DND-41 (cell line): ENCODE results near the gene ARX.

Experiments used
- ATAC-seq: fragments of 200-7000 bp; cut with Tn5 transposase; 3 replicates; pipeline ENCODE4 v1.9.1; 2021; ENCODE audit warnings: low read depth; ENCODE audit not compliant: insufficient read depth
- DNase-seq: peaks from one replicate; pipeline ENCODE4 v3.0.0-alpha.2; 2020
- H2AFZ ChIP-seq: 2 replicates; pipeline ENCODE4 v1.6.0; 2012; ENCODE audit warnings: low read depth, low read length
- H3K27ac ChIP-seq: 2 replicates; pipeline ENCODE4 v1.5.1; 2012; ENCODE audit warnings: low read length, inconsistent platforms
- H3K27me3 ChIP-seq: fragments of 200-600 bp; sonication (generic); 2 replicates; pipeline ENCODE4 v1.6.0; 2012; ENCODE audit warnings: low read length, mild to moderate bottlenecking, inconsistent platforms; ENCODE audit not compliant: insufficient read depth, poor library complexity
- H3K36me3 ChIP-seq: 2 replicates; pipeline ENCODE4 v1.5.1; 2012; ENCODE audit warnings: low read length, inconsistent platforms; ENCODE audit not compliant: insufficient read depth
- H3K4me1 ChIP-seq: 2 replicates; pipeline ENCODE4 v1.5.1; 2012; ENCODE audit warnings: mild to moderate bottlenecking, low read length; ENCODE audit not compliant: insufficient read depth
- H3K4me2 ChIP-seq: 2 replicates; pipeline ENCODE4 v1.6.0; 2012; ENCODE audit warnings: mild to moderate bottlenecking, moderate library complexity, low read length, inconsistent platforms; ENCODE audit not compliant: insufficient read depth
- H3K4me3 ChIP-seq, 2 experiments: fragments of 200-600 bp in 1 of 2; shearing (Covaris generic) in 1 of 2; 2 replicates each; pipeline ENCODE4 v1.5.1; 2012 to 2016; ENCODE audit warnings: inconsistent platforms in 2 of 2, low read length in 2 of 2, mild to moderate bottlenecking in 2 of 2, low read depth in 1 of 2, moderate library complexity in 1 of 2
- H3K79me2 ChIP-seq: 2 replicates; pipeline ENCODE4 v1.6.0; 2012; ENCODE audit warnings: low read length, inconsistent platforms; ENCODE audit not compliant: insufficient read depth
- H3K9ac ChIP-seq: 2 replicates; pipeline ENCODE4 v1.6.0; 2012; ENCODE audit warnings: low read depth, mild to moderate bottlenecking, inconsistent platforms, low read length, moderate library complexity
- H3K9me3 ChIP-seq: 2 replicates; pipeline ENCODE4 v1.5.1; 2012; ENCODE audit warnings: low read length, moderate library complexity, mild to moderate bottlenecking, inconsistent platforms; ENCODE audit not compliant: insufficient read depth, severe bottlenecking
- H4K20me1 ChIP-seq: 2 replicates; pipeline ENCODE4 v1.6.0; 2012; ENCODE audit warnings: low read length; ENCODE audit not compliant: insufficient read depth
- EZH2 ChIP-seq: IDR thresholded peaks from 3 replicates; pipeline ENCODE4 v1.6.1; 2012; ENCODE audit warnings: borderline replicate concordance, low read depth, mild to moderate bottlenecking, moderate library complexity, low read length, inconsistent platforms; ENCODE audit not compliant: severe bottlenecking
- TF ChIP-seq, protein P1 (sequence below): IDR thresholded peaks from 2 replicates; pipeline ENCODE4 v1.5.1; 2012; ENCODE audit warnings: borderline replicate concordance, low read length, moderate library complexity, mild to moderate bottlenecking; ENCODE audit not compliant: poor library complexity, severe bottlenecking; ENCODE audit errors: extremely low read depth

ARX gene

DNA sequence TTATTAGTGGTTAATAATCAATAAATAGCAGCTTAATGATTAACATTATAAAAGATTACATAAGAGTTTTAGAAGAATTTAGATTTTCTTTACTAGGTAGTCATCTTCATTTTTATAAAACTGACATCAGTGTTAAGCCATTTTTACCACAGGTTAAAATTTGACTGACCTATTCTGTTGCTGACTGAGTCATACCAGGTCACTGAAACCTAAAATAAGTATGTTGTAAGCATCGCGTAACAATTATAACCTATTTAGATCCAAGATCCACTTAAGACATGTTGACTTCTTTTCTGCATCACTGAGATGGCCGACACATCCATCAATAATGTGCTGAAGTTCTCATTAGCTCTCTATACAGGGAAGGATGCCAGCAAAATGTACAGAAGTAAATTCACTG is 36.7 kb downstream of the ARX start:
- H3K9me3 ChIP-seq, result no peaks in the 10 kb centered on the region
- TF ChIP-seq EZH2, result no peak
- TF ChIP-seq, protein P1, sequence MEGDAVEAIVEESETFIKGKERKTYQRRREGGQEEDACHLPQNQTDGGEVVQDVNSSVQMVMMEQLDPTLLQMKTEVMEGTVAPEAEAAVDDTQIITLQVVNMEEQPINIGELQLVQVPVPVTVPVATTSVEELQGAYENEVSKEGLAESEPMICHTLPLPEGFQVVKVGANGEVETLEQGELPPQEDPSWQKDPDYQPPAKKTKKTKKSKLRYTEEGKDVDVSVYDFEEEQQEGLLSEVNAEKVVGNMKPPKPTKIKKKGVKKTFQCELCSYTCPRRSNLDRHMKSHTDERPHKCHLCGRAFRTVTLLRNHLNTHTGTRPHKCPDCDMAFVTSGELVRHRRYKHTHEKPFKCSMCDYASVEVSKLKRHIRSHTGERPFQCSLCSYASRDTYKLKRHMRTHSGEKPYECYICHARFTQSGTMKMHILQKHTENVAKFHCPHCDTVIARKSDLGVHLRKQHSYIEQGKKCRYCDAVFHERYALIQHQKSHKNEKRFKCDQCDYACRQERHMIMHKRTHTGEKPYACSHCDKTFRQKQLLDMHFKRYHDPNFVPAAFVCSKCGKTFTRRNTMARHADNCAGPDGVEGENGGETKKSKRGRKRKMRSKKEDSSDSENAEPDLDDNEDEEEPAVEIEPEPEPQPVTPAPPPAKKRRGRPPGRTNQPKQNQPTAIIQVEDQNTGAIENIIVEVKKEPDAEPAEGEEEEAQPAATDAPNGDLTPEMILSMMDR, result no peak
- ATAC-seq (no peak), DNase-seq (no peak)
- H3K27me3 ChIP-seq, result no peaks in the 10 kb centered on the region
- no peak overlapping the region for H3K4me3 ChIP-seq
- no peak overlapping the region for H3K4me2 ChIP-seq
- no peaks in the 10 kb centered on the region for H3K4me1 ChIP-seq
- H4K20me1 ChIP-seq, result no peaks in the 10 kb centered on the region
- H3K27ac ChIP-seq, result no peak overlapping the region
- H3K9ac ChIP-seq, result no peak overlapping the region
- no peak overlapping the region for H2AFZ ChIP-seq
- H3K36me3 ChIP-seq, result peaks cover 10% of the 10 kb centered on the region
- H3K79me2 ChIP-seq, result no peaks in the 10 kb centered on the region

DNA sequence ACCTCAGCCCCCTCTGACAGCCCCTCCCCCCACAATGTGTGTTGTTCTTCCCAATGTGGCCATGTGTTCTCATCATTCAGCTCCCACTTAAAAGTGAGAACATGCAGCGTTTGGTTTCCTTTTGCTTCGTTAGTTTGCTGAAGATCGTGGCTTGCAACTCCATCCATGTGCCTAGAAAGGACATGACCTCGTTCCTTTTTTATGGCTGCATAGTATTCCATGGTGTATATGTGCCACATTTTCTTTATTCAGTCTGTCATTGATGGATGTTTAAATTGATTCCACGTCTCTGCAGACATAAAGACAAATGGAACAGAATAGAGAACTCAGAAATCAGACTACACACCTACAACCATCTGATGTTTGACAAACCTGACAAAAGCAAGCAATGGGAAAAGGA is 46.0 kb downstream of the ARX start:
- Histone ChIP-seq H3K4me2 (no peak overlapping the region), H3K79me2 (no peaks in the 10 kb centered on the region), H3K4me3 (no peak overlapping the region), H3K9me3 (no peaks in the 10 kb centered on the region), H3K36me3 (no peaks in the 10 kb centered on the region; the same call in 1 of the 2 replicates), H2AFZ (no peak overlapping the region), H4K20me1 (no peaks in the 10 kb centered on the region), H3K9ac (no peak overlapping the region), H3K27ac (no peak overlapping the region), H3K27me3 (no peaks in the 10 kb centered on the region), H3K4me1 (no peaks in the 10 kb centered on the region)
- DNase-seq, result no peak
- ATAC-seq, result no peak
- TF ChIP-seq, protein P1, result no peak
- TF ChIP-seq EZH2, result no peak

DNA sequence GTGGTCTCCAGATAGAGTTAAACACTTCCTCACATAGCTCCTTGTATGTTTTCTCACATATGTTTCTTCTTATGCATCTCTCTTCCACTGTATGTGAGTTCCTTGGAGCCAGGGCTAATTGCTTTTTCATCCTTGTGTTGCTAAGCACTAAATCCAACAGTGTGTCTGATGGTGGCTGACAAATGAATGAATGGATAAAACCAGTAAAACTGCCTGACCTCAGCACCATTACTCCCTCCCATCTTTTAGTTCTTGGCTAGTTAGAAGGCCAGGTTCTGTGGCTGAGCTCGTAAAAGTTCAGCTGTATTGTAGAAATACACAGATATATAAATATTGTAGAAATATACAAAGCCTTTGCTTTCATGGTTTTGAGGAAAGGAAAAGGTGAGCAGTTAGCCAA is 50.4 kb downstream of the ARX start:
- TF ChIP-seq, protein P1, result no peak
- no peak for TF ChIP-seq EZH2
- H3K27ac ChIP-seq, result no peak overlapping the region
- no peaks in the 10 kb centered on the region for H3K4me1 ChIP-seq
- DNase-seq (no peak), ATAC-seq (no peak)
- H3K4me3 ChIP-seq, result no peak overlapping the region
- no peak overlapping the region for H3K9ac ChIP-seq
- H2AFZ ChIP-seq, result no peak overlapping the region
- peaks cover 6% of the 10 kb centered on the region; the same call in 1 of the 2 replicates for H3K36me3 ChIP-seq
- no peaks in the 10 kb centered on the region for H3K79me2 ChIP-seq
- H3K4me2 ChIP-seq, result no peak overlapping the region
- H3K9me3 ChIP-seq, result no peaks in the 10 kb centered on the region
- no peaks in the 10 kb centered on the region for H3K27me3 ChIP-seq
- no peaks in the 10 kb centered on the region for H4K20me1 ChIP-seq

DNA sequence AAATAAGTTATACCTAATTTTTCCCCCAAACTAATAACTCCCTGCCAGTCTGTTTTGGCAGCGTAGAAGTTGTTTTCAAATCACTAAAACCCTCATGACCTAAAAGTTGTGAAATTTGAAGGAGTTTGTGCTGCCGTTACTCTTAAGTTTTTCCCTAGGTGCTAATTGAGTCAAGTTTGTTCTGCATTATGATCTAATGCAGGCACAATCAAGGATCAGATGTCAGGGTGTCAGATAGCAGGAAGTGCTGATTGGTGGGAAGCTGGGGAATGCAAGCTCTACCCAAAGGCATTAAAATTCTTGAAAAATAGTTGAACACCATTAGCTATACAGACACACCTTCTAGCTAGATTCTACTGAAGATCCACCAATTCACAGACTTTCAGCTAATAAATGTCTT is 51.9 kb downstream of the ARX start:
- H3K9ac ChIP-seq, result no peak overlapping the region
- TF ChIP-seq, protein P1, result no peak
- TF ChIP-seq EZH2, result no peak
- H4K20me1 ChIP-seq, result no peaks in the 10 kb centered on the region
- H2AFZ ChIP-seq, result no peak overlapping the region
- H3K4me3 ChIP-seq, result no peak overlapping the region
- no peaks in the 10 kb centered on the region for H3K4me1 ChIP-seq
- H3K27ac ChIP-seq, result no peak overlapping the region
- H3K79me2 ChIP-seq, result no peaks in the 10 kb centered on the region
- H3K36me3 ChIP-seq, result peaks cover 6% of the 10 kb centered on the region; the same call in 1 of the 2 replicates
- H3K4me2 ChIP-seq, result no peak overlapping the region
- ATAC-seq (no peak), DNase-seq (no peak)
- H3K27me3 ChIP-seq, result no peaks in the 10 kb centered on the region
- H3K9me3 ChIP-seq, result no peaks in the 10 kb centered on the region
